ENCODE results near the gene SCYL2. TPM values are rescaled to one million over a fixed set of nuclear protein-coding genes. Genes with fewer than 3 reads are reported as not detected.
"Not testable (repeated sequence)": the region's sequence is repeated elsewhere in the genome, so short reads cannot be mapped to it uniquely, and the experiment has no call there.

SCYL2 gene
- total RNA-seq, 1 donor from 2014 or later: 48.4 TPM

DNA sequence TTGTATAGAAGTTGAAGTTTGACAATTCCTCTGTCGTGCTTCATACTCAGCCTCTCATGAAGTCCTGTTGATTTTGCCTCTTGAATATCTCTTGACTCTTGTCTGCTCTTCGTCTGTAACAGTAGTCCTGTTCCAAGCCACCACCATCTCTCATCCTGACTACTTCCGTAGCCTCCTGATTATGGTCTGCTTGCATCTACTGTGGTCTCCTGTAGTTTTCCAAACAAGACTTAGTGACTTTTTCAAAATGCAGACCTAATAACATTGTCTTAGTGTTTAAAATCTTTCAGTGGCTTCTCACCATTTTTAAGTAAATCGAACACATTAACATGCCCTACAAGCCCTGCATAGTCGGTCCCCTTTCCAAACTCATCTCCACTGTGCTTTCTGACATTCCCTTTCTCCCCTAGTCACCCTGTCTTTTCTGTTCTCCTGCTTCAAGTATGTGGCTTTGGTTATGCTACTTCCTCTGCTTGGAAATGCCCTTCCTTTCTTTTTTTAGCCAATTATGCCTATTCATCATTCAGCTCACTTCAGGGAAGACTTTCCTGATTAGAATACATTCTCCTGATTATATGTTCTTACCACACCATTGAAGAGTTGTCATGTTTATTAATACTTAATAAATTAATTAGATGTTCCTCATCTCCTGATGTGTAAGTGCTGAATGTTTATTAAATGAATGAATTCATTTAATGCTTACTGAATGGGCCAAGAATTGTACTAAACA is 2.0 kb downstream of the SCYL2 start:
- peaks cover 44% of the 10 kb centered on the region for H3K4me1 Mint-ChIP-seq (ENCODE audit: unreplicated experiment)
- peak overlapping the region; percentile 90 for H3K27ac Mint-ChIP-seq (ENCODE audit: unreplicated experiment)
- H3K9me3 Mint-ChIP-seq (ENCODE audit: unreplicated experiment): no peaks in the 10 kb centered on the region
- TF ChIP-seq CTCF (IDR thresholded peaks at IDR 0.05): no peak
- no peaks in the 10 kb centered on the region for H3K27me3 Mint-ChIP-seq (ENCODE audit: unreplicated experiment)
- peak overlapping the region; percentile 99 for H3K4me3 Mint-ChIP-seq (ENCODE audit: unreplicated experiment)
- H3K36me3 Mint-ChIP-seq (ENCODE audit: unreplicated experiment): no peaks in the 10 kb centered on the region
- DNase-seq (ENCODE audit: extremely low spot score, unreplicated experiment): no peak

GRCh38 chr12:100273782-100274181 is 6.8 kb downstream of the SCYL2 start:
- no peak for TF ChIP-seq CTCF (IDR thresholded peaks at IDR 0.05)
- Mint-ChIP-seq H3K9me3 (ENCODE audit: unreplicated experiment) (no peaks in the 10 kb centered on the region), H3K27me3 (ENCODE audit: unreplicated experiment) (no peaks in the 10 kb centered on the region), H3K27ac (ENCODE audit: unreplicated experiment) (no peak overlapping the region), H3K4me3 (ENCODE audit: unreplicated experiment) (no peak overlapping the region), H3K4me1 (ENCODE audit: unreplicated experiment) (peaks cover 38% of the 10 kb centered on the region), H3K36me3 (ENCODE audit: unreplicated experiment) (peaks cover 7% of the 10 kb centered on the region)
- no peak for DNase-seq (ENCODE audit: extremely low spot score, unreplicated experiment)

GRCh38 chr12:100274291-100274690 is 7.3 kb downstream of the SCYL2 start:
- peak overlapping the region; percentile 19 for H3K27ac Mint-ChIP-seq (ENCODE audit: unreplicated experiment)

GRCh38 chr12:100279159-100279558 is 12.2 kb downstream of the SCYL2 start:
- peaks cover 21% of the 10 kb centered on the region for H3K4me1 Mint-ChIP-seq (ENCODE audit: unreplicated experiment)
- H3K9me3 Mint-ChIP-seq (ENCODE audit: unreplicated experiment): no peaks in the 10 kb centered on the region
- no peaks in the 10 kb centered on the region for H3K27me3 Mint-ChIP-seq (ENCODE audit: unreplicated experiment)
- no peak overlapping the region for H3K27ac Mint-ChIP-seq (ENCODE audit: unreplicated experiment)
- H3K4me3 Mint-ChIP-seq (ENCODE audit: unreplicated experiment): no peak overlapping the region
- no peak for TF ChIP-seq CTCF (IDR thresholded peaks at IDR 0.05)
- no peak for DNase-seq (ENCODE audit: extremely low spot score, unreplicated experiment)
- H3K36me3 Mint-ChIP-seq (ENCODE audit: unreplicated experiment): peaks cover 11% of the 10 kb centered on the region

More at GRCh38 chr12:100274291-100274690, 7.3 kb downstream of the SCYL2 start:
- H3K4me3 Mint-ChIP-seq (ENCODE audit: unreplicated experiment): no peak overlapping the region
- DNase-seq (ENCODE audit: extremely low spot score, unreplicated experiment): no peak
- H3K4me1 Mint-ChIP-seq (ENCODE audit: unreplicated experiment): peaks cover 36% of the 10 kb centered on the region
- TF ChIP-seq CTCF (IDR thresholded peaks at IDR 0.05): no peak
- H3K9me3 Mint-ChIP-seq (ENCODE audit: unreplicated experiment): no peaks in the 10 kb centered on the region
- H3K36me3 Mint-ChIP-seq (ENCODE audit: unreplicated experiment): peaks cover 7% of the 10 kb centered on the region
- H3K27me3 Mint-ChIP-seq (ENCODE audit: unreplicated experiment): no peaks in the 10 kb centered on the region

GRCh38 chr12:100279607-100280244 is 12.7 kb downstream of the SCYL2 start:
- Mint-ChIP-seq H3K27me3 (ENCODE audit: unreplicated experiment) (no peaks in the 10 kb centered on the region), H3K36me3 (ENCODE audit: unreplicated experiment) (peaks cover 11% of the 10 kb centered on the region)

GRCh38 chr12:100284556-100284955 is 17.6 kb downstream of the SCYL2 start:
- H3K36me3 Mint-ChIP-seq (ENCODE audit: unreplicated experiment); DNase-seq (ENCODE audit: extremely low spot score, unreplicated experiment); H3K9me3 Mint-ChIP-seq (ENCODE audit: unreplicated experiment); H3K27me3 Mint-ChIP-seq (ENCODE audit: unreplicated experiment); H3K27ac Mint-ChIP-seq (ENCODE audit: unreplicated experiment); H3K4me1 Mint-ChIP-seq (ENCODE audit: unreplicated experiment); H3K4me3 Mint-ChIP-seq (ENCODE audit: unreplicated experiment): not testable (repeated sequence)

More at GRCh38 chr12:100279607-100280244, 12.7 kb downstream of the SCYL2 start:
- no peak for TF ChIP-seq CTCF (IDR thresholded peaks at IDR 0.05)
- H3K4me1 Mint-ChIP-seq (ENCODE audit: unreplicated experiment): peaks cover 16% of the 10 kb centered on the region
- no peak for DNase-seq (ENCODE audit: extremely low spot score, unreplicated experiment)
- no peaks in the 10 kb centered on the region for H3K9me3 Mint-ChIP-seq (ENCODE audit: unreplicated experiment)
- no peak overlapping the region for H3K4me3 Mint-ChIP-seq (ENCODE audit: unreplicated experiment)
- peak overlapping the region; percentile 59 for H3K27ac Mint-ChIP-seq (ENCODE audit: unreplicated experiment)

All from osteocyte (in vitro differentiated cells).